Medulla oblongata (tissue), 1 donor: Measurements from ENCODE around the gene KATNAL1.
"Not testable (repeated sequence)": the region's sequence is repeated elsewhere in the genome, so short reads cannot be mapped to it uniquely, and the experiment has no call there.

Experiments
- DNase-seq: peaks from one replicate; pipeline ENCODE4 v3.0.0-alpha.2; 2015; ENCODE audit errors: extremely low spot score

The KATNAL1 gene

DNA sequence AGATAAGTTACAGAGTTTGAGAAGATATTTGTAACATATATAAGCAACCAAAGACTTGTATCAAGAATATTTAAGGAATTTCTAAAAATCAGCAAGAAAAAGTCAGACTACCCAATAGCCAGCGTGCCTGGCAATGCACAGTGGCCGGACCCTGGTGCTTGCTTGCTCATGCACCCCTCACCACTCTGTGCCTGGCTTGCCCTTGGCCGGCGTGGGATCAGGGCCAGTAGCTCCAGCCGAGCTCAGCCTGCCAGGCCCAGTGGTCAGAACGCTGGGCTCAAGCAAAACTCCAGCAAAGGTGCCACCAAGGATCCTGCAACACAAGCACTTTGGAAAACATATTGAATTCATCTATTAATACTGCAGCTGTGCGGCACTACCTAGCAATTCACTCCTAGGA is 95.1 kb downstream of the KATNAL1 start:
- DNase-seq, result peak; percentile 12

- DNase-seq, result no peak
Observed at GRCh38 chr13:30211745-30212144, 95.6 kb downstream of the KATNAL1 start.

- no peak for DNase-seq
Observed at GRCh38 chr13:30204564-30204963, 102.8 kb downstream of the KATNAL1 start.

GRCh38 chr13:30196025-30196424 is 111.3 kb downstream of the KATNAL1 start:
- no peak for DNase-seq

DNA sequence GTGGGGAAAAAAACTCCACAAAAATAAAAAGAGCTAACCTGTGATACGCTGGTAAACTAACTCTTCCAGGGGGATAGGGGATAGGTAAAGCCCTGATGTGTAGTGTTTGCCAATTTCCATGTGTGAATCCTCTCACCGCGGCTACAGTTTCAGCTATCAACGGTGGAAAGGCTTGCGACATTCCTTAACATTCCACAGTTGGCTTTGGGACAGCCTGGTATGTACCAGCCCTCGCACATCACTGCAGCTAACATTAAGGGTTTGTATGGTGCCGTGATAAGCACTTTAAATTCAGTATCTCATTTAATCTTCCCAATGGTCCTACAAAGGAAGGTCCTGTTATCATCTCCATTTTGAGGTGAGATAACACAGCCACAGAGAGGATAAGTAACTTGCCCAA is 112.4 kb downstream of the KATNAL1 start:
- no peak for DNase-seq

GRCh38 chr13:30193279-30194234 is 113.8 kb downstream of the KATNAL1 start:
- no peak for DNase-seq

GRCh38 chr13:30192320-30193093 is 114.8 kb downstream of the KATNAL1 start:
- no peak for DNase-seq

DNA sequence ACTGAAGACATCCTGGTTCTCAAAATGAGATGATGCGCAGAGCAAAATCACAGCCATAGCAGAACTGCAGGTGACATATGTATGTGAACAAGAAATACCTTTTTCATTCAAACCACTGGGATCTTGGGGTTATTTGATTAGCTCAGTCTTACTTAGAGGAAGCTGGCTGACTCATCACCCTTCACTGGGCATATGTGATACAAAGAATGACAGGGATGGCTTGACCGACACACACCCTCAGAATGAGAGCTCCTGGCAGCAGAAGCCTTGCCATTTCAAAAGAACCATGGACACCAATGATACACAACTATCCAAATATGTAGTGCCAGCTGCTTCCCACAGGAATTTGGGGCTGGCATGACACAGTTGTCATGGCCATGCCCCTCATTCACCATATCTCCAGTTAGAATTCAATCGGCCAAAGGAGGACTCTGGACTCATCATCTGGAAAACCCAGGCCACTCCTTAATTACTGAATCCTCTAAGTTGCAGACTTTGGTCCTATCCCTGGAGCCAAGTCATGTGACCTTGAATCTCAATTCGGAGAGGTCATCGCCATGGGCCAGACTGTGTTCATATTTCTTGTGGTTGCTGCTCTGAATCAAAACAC is 115.8 kb downstream of the KATNAL1 start:
- DNase-seq, result no peak

- DNase-seq, result peak; percentile 7
Observed at GRCh38 chr13:30186634-30187415, 120.5 kb downstream of the KATNAL1 start.

DNA sequence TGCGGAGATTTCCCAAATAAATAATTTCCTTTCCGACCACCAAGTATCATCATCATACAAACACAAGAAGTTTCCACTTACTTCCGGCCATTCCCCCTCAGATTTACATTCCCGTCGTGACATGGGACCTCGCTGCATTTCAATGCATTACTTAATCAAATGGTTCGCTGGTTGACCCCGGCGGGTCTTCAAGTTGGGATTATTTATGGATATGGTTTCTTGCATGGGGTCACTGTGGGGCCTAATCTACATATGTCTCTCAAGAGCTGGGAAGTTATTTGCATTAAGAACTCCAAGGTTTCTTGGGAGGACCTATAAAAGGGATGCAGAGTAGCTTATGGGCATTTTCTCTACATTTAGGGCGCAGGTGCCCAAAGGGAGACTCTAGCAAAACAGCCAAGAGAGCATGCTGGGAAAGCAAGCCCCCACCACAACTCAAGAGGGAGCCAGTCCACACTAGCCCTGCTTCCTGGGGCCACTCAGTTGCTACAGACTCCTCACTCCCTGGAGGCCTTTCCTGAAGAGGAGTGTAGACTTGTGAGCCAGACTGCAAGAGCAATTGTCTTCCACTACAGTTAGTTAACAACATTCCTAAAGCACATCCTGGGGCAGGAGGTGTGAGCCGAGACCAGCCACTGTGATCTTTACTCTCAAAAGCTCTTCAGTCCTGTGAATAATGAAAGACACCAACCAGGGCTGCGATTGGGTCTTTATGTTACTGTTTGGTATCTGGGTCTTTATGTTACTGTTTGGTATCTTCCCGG is 125.3 kb downstream of the KATNAL1 start:
- no peak for DNase-seq

DNA sequence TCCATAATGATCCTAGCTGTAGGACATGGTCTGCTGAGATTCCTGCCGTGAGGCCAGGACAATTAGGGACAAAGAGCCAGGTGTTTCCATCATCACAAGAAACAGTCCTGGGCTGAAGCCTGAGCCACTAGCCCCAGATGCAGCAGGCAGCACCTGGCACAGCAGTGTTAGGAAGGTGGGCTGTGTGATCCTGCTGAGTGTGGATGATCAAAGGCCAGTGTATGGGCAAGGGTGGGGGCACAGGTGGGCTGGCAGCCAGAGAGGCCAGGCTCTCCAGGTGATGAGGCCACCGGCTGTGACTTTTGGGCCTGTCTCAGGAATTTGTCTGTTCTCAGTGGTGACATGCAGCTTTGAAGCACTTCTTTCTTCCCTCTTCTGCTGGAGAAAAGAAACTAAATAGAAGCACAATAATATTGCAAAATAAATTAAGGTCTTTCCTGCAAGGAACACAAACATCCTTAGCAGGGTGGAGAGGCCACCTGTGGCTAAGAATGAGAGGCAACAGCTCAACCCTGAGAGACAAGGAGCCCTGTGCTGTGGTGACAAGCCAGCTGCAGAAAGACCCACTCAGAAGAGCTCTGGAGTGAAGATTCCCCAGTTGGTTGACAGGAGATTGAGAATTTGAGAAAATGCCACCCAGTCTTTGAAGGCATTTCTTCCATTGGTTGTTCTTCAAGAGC is 127.6 kb downstream of the KATNAL1 start:
- no peak for DNase-seq

DNA sequence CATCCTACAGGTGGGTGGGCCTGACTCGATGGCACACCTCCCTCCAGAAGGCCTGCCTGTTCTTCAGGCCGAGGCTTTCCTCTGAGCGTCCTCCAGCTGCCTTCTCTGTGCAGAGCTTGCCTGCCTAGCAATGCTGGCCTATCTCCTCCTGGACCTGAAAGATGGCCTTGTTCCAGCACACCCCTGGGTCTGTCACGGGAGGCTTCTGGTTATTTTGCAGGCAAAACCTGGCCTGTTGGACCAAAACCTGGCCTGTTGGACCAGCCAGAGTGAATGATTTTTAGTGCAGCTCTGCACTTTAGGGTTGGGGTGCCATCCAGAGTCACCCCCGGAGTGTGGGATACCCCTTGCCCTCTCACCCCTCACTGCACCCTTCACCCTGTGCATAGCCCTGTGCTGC is 128.4 kb downstream of the KATNAL1 start:
- DNase-seq, result no peak

DNA sequence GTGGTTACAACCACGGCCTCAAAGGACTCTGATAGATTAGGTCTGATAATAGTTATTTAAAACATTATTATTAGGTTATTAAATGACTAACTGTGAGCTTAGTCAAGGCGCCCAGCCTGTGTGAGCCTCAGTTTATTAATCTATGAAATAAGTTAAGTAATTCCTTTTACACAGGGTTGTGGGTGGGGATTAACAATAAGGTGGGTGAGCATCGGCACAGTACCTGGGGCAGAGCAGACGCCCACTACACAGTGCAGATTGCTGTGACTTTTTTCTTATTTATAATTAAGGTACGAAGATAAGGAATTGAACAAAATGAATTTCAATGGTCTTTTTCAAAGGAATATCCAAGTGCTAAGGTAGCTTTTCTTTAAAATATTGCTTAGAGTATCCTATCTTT is 132.2 kb downstream of the KATNAL1 start:
- no peak for DNase-seq

DNA sequence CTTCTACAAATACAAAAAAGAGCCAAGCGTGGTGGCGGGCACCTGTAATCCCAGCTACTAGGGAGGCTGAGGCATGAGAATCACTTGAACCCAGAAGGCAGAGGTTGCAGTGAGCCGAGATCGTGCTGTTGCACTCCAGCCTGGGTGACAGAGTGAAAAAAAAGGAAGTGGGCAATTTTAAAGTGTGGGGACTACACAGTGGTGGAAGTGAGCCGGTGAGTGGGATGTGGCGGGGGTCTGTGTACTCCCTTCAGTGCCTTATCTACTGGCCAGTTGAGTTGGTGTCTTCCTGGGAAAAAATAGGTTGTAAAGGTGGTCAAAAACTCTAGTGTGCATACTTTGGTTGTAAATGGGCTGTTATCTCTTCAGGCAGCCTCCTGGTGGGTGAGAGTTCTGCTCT is 133.1 kb downstream of the KATNAL1 start:
- DNase-seq, result not testable (repeated sequence)

- DNase-seq, result no peak
Observed at GRCh38 chr13:30173303-30173610, 134.1 kb downstream of the KATNAL1 start.

- no peak for DNase-seq
Observed at GRCh38 chr13:30172593-30173302, 134.6 kb downstream of the KATNAL1 start.

- no peak for DNase-seq
Observed at GRCh38 chr13:30170569-30170968, 136.8 kb downstream of the KATNAL1 start.

- peak; percentile 11 for DNase-seq
Observed at GRCh38 chr13:30169442-30169841, 137.9 kb downstream of the KATNAL1 start.

DNA sequence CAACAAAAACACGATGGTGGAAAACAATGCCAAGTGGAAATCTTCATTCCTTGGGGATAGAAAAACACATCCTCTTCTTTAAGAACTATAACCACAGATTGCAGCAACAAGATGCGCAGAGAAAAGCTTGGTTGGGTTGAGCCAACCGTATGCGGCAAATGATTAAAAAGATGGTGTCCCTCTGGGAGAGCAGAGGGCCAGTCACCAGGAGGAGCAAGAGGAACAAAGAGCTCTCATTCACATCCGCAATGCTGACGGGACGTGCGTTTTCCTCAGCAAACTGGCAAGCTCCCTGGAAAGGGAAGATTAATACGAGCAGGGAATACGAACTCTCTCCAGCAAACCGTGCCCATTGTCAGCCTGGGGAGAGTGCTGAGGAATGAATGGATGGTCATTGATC is 141.6 kb downstream of the KATNAL1 start:
- peak; percentile 72 for DNase-seq

GRCh38 chr13:30165071-30165470 is 142.3 kb downstream of the KATNAL1 start:
- no peak for DNase-seq
